Parathyroid adenoma (tissue), 2 donors: ENCODE results near the gene MANSC1.

Experiments used
- H2AFZ ChIP-seq: fragments of 300-600 bp; sonication (generic); one replicate; pipeline ENCODE4 v1.7.0; 2017; ENCODE audit warnings: antibody characterized with exemption, mild to moderate bottlenecking
- H3K27ac ChIP-seq: fragments of 300-600 bp; sonication (generic); one replicate; pipeline ENCODE4 v1.7.0; 2017
- H3K27me3 ChIP-seq: fragments of 300-600 bp; sonication (generic); one replicate; pipeline ENCODE4 v1.7.0; 2017; ENCODE audit warnings: low read length; ENCODE audit not compliant: control insufficient read depth, insufficient read depth
- H3K36me3 ChIP-seq: fragments of 300-600 bp; sonication (generic); one replicate; pipeline ENCODE4 v1.7.0; 2017; ENCODE audit warnings: low read length; ENCODE audit not compliant: control insufficient read depth, insufficient read depth
- H3K4me1 ChIP-seq: fragments of 300-600 bp; sonication (generic); one replicate; pipeline ENCODE4 v1.7.0; 2017; ENCODE audit warnings: control low read depth
- H3K4me2 ChIP-seq: fragments of 300-600 bp; sonication (generic); one replicate; pipeline ENCODE4 v1.7.0; 2017; ENCODE audit warnings: low read length
- H3K4me3 ChIP-seq: fragments of 300-600 bp; sonication (generic); one replicate; pipeline ENCODE4 v1.7.0; 2017; ENCODE audit warnings: low read depth, low read length
- H3K79me2 ChIP-seq: fragments of 300-600 bp; sonication (generic); one replicate; pipeline ENCODE4 v1.7.0; 2017; ENCODE audit warnings: control low read depth
- H3K9ac ChIP-seq: fragments of 300-600 bp; sonication (generic); one replicate; pipeline ENCODE4 v1.7.0; 2017; ENCODE audit warnings: mild to moderate bottlenecking
- H3K9me3 ChIP-seq: fragments of 300-600 bp; sonication (generic); one replicate; pipeline ENCODE4 v1.7.0; 2017; ENCODE audit warnings: low read length; ENCODE audit not compliant: control insufficient read depth
- TF ChIP-seq, protein P1 (sequence below): fragments of 300-600 bp; sonication (generic); IDR thresholded peaks from one replicate; pipeline ENCODE4 v1.7.0; 2017; ENCODE audit warnings: antibody characterized with exemption, mild to moderate bottlenecking
- donor health status: primary hyperparathyroidism.

The MANSC1 gene

GRCh38 chr12:12396694-12397093 lies 46.7 kb upstream of the MANSC1 start:
- Histone ChIP-seq H3K9me3 (no peaks in the 10 kb centered on the region), H3K27ac (no peak overlapping the region), H3K36me3 (no peaks in the 10 kb centered on the region), H3K27me3 (no peaks in the 10 kb centered on the region), H2AFZ (no peak overlapping the region), H3K4me1 (no peaks in the 10 kb centered on the region), H3K4me2 (no peak overlapping the region), H3K79me2 (no peaks in the 10 kb centered on the region), H3K9ac (no peak overlapping the region), H3K4me3 (no peak overlapping the region)
- TF ChIP-seq, protein P1, sequence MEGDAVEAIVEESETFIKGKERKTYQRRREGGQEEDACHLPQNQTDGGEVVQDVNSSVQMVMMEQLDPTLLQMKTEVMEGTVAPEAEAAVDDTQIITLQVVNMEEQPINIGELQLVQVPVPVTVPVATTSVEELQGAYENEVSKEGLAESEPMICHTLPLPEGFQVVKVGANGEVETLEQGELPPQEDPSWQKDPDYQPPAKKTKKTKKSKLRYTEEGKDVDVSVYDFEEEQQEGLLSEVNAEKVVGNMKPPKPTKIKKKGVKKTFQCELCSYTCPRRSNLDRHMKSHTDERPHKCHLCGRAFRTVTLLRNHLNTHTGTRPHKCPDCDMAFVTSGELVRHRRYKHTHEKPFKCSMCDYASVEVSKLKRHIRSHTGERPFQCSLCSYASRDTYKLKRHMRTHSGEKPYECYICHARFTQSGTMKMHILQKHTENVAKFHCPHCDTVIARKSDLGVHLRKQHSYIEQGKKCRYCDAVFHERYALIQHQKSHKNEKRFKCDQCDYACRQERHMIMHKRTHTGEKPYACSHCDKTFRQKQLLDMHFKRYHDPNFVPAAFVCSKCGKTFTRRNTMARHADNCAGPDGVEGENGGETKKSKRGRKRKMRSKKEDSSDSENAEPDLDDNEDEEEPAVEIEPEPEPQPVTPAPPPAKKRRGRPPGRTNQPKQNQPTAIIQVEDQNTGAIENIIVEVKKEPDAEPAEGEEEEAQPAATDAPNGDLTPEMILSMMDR, result no peak

DNA sequence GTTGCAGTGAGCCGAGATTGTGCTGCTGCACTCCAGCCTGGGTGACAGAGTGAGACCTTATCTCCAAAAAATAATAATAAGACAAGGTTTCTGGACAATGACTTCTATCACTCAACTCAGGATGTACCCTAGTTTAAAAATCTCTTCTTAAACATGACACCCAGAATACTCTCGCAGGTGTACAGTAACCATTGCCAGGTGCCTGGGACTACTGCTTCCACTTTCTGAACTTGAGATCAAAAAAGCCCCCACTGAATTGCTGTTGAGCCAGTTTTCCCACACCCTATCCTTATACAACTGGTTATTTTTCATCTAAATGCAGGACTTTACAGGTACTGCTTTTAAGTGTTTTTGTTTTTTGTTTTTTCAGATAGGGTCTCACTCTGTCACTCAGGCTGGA lies 43.1 kb upstream of the MANSC1 start:
- Histone ChIP-seq H3K4me2 (no peak overlapping the region), H2AFZ (no peak overlapping the region), H3K4me3 (no peak overlapping the region), H3K4me1 (no peaks in the 10 kb centered on the region), H3K27me3 (no peaks in the 10 kb centered on the region), H3K9me3 (no peaks in the 10 kb centered on the region), H3K27ac (no peak overlapping the region), H3K36me3 (no peaks in the 10 kb centered on the region), H3K79me2 (peaks cover 6% of the 10 kb centered on the region), H3K9ac (no peak overlapping the region)
- TF ChIP-seq, protein P1, result no peak

DNA sequence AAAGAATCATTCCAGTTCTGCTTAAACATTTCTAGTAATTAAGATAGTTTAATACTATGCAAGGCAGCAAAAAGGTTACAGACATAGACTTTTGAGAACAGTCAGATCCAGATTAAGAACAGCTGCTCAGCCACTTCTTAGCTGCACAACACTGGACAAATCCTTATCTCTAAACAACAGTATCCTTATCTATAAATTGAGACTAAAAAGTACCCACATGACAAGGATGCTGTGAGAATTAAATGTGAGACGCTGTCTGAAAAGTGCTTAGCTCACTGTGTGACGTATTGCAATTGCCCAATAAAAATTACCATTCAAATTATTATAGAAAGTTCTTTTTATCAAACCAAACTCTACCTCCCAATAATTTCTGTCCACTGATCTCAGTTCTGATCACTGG lies 42.4 kb upstream of the MANSC1 start:
- Histone ChIP-seq H2AFZ (no peak overlapping the region), H3K36me3 (no peaks in the 10 kb centered on the region), H3K27ac (no peak overlapping the region), H3K4me1 (peaks cover 4% of the 10 kb centered on the region), H3K79me2 (peaks cover 6% of the 10 kb centered on the region), H3K9me3 (no peaks in the 10 kb centered on the region), H3K4me3 (no peak overlapping the region), H3K27me3 (no peaks in the 10 kb centered on the region), H3K4me2 (no peak overlapping the region), H3K9ac (no peak overlapping the region)
- TF ChIP-seq, protein P1, result no peak

DNA sequence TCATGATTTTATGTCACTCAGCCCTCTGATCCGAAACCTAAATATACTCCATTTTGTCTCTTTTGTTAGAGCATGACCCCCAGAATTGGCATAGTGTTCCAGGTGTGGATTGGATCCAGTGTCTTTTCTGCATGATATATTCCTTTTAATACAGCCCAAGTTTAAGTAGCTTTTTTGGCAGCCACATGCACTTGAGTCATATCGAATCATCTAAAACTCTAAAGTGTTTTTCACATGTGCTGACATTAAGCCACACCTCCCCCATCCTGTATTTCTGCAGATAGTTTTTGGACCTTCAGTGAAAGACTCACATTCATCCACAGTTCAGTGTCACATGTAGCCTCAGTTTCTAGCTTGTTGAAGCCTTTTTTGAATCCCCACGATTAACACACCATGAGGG lies 37.5 kb upstream of the MANSC1 start:
- no peak overlapping the region for H3K27ac ChIP-seq
- TF ChIP-seq, protein P1, result no peak

GRCh38 chr12:12384571-12385340 lies 34.7 kb upstream of the MANSC1 start:
- Histone ChIP-seq H3K4me2 (no peak overlapping the region), H3K9me3 (no peaks in the 10 kb centered on the region), H3K79me2 (peaks cover 9% of the 10 kb centered on the region), H3K36me3 (no peaks in the 10 kb centered on the region), H3K4me3 (no peak overlapping the region), H3K9ac (no peak overlapping the region), H3K27me3 (no peaks in the 10 kb centered on the region), H3K4me1 (peaks cover 4% of the 10 kb centered on the region), H2AFZ (no peak overlapping the region), H3K27ac (no peak overlapping the region)
- TF ChIP-seq, protein P1, result no peak

More for the DNA sequence above, 37.5 kb upstream of the MANSC1 start:
- Histone ChIP-seq H3K9ac (no peak overlapping the region), H3K4me1 (peaks cover 4% of the 10 kb centered on the region), H2AFZ (no peak overlapping the region), H3K27me3 (no peaks in the 10 kb centered on the region), H3K4me3 (no peak overlapping the region), H3K4me2 (no peak overlapping the region), H3K79me2 (peaks cover 13% of the 10 kb centered on the region), H3K9me3 (no peaks in the 10 kb centered on the region), H3K36me3 (no peaks in the 10 kb centered on the region)
